Lower leg skin (tissue), 4 donors: ENCODE results near the gene CHAMP1. TPM values are rescaled to one million over a fixed set of nuclear protein-coding genes. Genes with fewer than 3 reads are reported as not detected.

Experiments
- DNase-seq, 2 donors: peaks; one replicate each; pipeline ENCODE4 v3.0.0-alpha.2; 2019; ENCODE audit warnings: low spot score in 2 of 2
- H3K4me3 ChIP-seq: fragments of 200-600 bp; sonication (generic); 2 replicates; pipeline ENCODE4 v1.5.1; 2017; ENCODE audit warnings: mild to moderate bottlenecking, low read depth; ENCODE audit not compliant: poor library complexity, severe bottlenecking
- POLR2A ChIP-seq, 2 donors: fragments of 450-650 bp; IDR thresholded peaks; one replicate each; pipeline ENCODE4 v1.6.1; 2016 to 2017; ENCODE audit warnings: antibody characterized with exemption in 2 of 2, mild to moderate bottlenecking in 1 of 2, moderate library complexity in 1 of 2
- WGBS, 2 donors: methylation state at CpG; one replicate each; pipeline ENCODE4 v1.1.5; 2018; 5-methylcytosine and 5-hydroxymethylcytosine counted together
- intact Hi-C: fragments of 100-400 bp; cut with DNase I; formaldehyde crosslinking; loops from one replicate; pipeline ENCODE4 v1.15.0; 2023; ENCODE audit warnings: low total_unique reads
- total RNA-seq, 4 donors: library from RNA; depleted of rRNA; stranded (reverse); fragments of >200 nt; gene quantifications; one replicate each; pipeline ENCODE4 v1.1.0, GENCODE V29; 2016
- TF ChIP-seq, protein P1 (sequence below), 3 donors: fragments of 450-650 bp; IDR thresholded peaks; one replicate each; pipeline ENCODE4 v1.5.1; 2016; ENCODE audit warnings: antibody characterized with exemption in 3 of 3, mild to moderate bottlenecking in 3 of 3, moderate library complexity in 2 of 3

CHAMP1 gene
- total RNA-seq, 4 donors from 2014 or later, result 18.0 to 21.0 (median 19.7) TPM

DNA sequence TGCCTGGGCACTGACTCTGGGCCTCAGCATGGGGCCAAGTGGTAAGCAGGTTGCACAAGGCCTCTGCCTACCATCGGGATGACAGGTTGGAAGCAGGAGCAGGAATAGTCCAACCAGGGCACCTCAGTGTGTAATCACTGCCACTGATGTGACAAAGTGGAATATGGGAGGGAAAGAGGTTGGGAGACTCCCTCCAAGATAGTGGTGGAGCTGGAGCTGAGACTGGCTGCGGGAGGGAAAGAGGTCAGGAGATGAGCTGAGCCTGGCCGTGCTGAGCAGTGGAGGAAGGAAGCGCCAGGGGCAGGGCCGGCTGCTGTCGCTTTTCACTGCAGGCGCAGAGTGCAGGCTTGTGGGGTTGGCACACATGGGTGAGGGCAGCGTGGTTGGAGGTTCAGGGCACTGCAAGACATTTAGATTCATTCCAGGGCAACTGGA, 26.1 kb upstream of the CHAMP1 start:
- intact Hi-C loops, result no loop called here
- TF ChIP-seq, protein P1, sequence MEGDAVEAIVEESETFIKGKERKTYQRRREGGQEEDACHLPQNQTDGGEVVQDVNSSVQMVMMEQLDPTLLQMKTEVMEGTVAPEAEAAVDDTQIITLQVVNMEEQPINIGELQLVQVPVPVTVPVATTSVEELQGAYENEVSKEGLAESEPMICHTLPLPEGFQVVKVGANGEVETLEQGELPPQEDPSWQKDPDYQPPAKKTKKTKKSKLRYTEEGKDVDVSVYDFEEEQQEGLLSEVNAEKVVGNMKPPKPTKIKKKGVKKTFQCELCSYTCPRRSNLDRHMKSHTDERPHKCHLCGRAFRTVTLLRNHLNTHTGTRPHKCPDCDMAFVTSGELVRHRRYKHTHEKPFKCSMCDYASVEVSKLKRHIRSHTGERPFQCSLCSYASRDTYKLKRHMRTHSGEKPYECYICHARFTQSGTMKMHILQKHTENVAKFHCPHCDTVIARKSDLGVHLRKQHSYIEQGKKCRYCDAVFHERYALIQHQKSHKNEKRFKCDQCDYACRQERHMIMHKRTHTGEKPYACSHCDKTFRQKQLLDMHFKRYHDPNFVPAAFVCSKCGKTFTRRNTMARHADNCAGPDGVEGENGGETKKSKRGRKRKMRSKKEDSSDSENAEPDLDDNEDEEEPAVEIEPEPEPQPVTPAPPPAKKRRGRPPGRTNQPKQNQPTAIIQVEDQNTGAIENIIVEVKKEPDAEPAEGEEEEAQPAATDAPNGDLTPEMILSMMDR (IDR thresholded peaks at IDR 0.05), result no peak
- TF ChIP-seq POLR2A (IDR thresholded peaks at IDR 0.05), result no peak
- no peak for DNase-seq
- 96% methylated on average over 8 of the region's 8 CpGs for WGBS, 2 donors
- no peak overlapping the region for H3K4me3 ChIP-seq

DNA sequence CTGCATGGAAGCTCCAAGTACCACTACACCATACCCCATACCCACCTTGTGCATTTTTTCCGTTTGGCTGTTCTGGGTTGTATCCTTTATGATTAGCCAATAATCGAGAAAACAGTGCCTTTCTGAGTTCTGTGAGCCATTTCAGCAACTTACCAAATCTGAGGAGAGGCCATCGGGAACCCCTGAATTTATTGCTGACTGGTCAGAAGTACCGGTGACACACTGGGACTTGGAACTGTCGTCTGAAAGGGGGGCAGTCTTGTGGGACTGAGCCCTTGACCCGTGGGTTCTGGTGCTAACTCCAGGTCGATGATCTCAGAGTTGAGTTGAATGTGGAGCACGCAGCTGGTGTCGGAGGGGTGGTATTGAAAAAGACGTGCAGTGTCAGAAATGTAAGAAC, 17.9 kb upstream of the CHAMP1 start:
- WGBS, 2 donors, result 89 to 93% methylated on average over 10 of the region's 10 CpGs
- no peak overlapping the region for H3K4me3 ChIP-seq
- DNase-seq, result no peak
- TF ChIP-seq, protein P1 (IDR thresholded peaks at IDR 0.05), result no peak
- no peak for TF ChIP-seq POLR2A (IDR thresholded peaks at IDR 0.05)
- intact Hi-C loops, result no loop called here

DNA sequence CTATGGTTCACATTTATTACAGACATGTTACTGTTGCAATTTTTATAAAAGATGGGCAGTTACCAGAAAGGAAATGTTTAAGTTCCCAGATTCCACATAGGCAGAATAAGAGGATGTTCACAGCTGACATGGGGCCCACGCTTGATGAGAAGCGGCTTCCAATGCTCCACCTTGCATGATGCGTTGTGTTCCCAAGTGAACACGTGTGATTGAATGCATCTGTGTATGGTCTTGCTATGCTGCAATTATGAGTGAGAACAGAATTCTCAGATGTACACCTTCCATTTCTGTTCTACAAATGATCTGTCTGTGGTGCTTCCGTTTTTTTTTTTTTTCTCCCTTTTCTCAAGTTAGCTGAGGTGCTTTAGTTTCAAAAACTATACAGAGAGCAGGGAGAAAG, 17.4 kb upstream of the CHAMP1 start:
- no peak overlapping the region for H3K4me3 ChIP-seq
- no peak for DNase-seq
- WGBS, 2 donors, result 93 to 95% methylated on average over 5 of the region's 5 CpGs
- intact Hi-C loops, result no loop called here
- TF ChIP-seq POLR2A (IDR thresholded peaks at IDR 0.05), result no peak
- TF ChIP-seq, protein P1 (IDR thresholded peaks at IDR 0.05), result no peak

DNA sequence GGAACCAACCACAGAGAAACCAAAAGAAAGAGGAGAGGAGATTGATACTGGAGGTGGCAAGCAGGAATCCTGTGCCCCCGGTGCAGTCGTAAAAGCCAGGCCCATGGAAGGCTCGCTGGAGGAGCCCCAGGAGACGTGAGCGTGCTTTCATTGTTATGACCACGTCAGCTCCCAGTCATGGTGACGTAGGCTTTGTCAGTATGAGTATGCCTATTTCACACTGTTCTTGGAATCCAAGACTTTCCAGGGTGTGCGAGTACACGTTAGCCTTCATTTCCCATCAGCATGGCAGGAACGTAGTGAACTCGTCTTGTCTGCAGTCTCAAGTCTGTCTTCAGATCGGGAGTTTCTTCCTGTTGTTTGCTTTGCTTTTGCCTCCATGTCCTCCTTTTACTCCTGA, 15.4 kb upstream of the CHAMP1 start:
- no peak overlapping the region for H3K4me3 ChIP-seq
- WGBS, 2 donors, result 83 to 89% methylated on average over 12 of the region's 12 CpGs
- intact Hi-C loops, result no loop called here
- no peak for DNase-seq
- no peak for TF ChIP-seq POLR2A (IDR thresholded peaks at IDR 0.05)
- TF ChIP-seq, protein P1 (IDR thresholded peaks at IDR 0.05), result no peak

DNA sequence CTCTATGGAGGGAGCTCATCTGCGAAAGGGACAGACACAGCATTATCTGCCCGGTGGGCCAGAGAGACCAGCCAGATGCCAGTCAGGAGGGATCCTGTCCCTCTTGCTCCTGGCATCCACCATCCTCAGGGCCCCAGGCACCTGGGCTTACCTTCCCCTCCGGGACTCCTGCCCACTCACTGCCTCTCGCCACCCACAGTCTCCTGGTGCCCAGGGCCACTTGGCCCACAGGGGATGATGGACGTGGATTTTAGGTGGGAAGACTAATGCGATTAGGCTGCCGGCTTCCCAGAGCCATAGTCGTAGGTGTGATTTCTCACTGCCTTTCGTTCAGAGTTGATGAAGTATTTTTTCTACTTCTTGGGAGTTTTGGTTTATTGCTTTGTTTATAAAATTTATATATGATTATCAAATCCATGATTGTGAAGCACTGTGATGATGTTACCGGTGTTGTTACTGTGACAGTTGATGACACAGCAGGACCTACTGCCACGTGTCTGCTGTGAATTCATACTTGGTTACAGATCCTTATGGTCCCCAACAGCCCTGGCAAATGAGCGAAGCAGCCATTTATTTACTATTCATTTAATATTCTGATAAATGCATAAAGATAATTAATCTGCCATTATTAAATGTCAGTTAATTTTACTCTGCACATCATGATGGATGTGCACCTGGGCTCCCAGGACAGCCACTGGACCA, 14.5 kb upstream of the CHAMP1 start:
- no peak overlapping the region for H3K4me3 ChIP-seq
- DNase-seq, result no peak
- no peak for TF ChIP-seq POLR2A (IDR thresholded peaks at IDR 0.05)
- TF ChIP-seq, protein P1 (IDR thresholded peaks at IDR 0.05), result no peak
- 92 to 94% methylated on average over 12 of the region's 12 CpGs for WGBS, 2 donors
- intact Hi-C loops, result no loop called here
